Calu3 (cell line): ENCODE measurements around the gene RPA3. TPM values are rescaled to one million over a fixed set of nuclear protein-coding genes. Genes with fewer than 3 reads are reported as not detected.

Experiments
- Bru-seq: library from RNA; stranded (reverse); fragments of 400-500 nt; gene quantifications from one replicate; lab custom pipeline; 2021; lab: Mats Ljungman, UMichigan
- BruChase-seq, 2 experiments: library from RNA; stranded (reverse); fragments of 400-500 nt; gene quantifications; one replicate each; lab custom pipeline; 2021; lab: Mats Ljungman, UMichigan
- BruUV-seq: library from RNA; stranded (reverse); fragments of 400-500 nt; replicated peaks from 2 replicates; lab custom pipeline; 2021; lab: Mats Ljungman, UMichigan
- CTCF ChIA-PET: fragments of 300-600 bp; sonication (Branson Sonifier 250); formaldehyde crosslinking; loops from one replicate; lab custom pipeline; 2022; ENCODE audit warnings: antibody characterized with exemption; lab: Charles Lee
- DNase-seq: peaks from one replicate; pipeline ENCODE4 v3.0.0; 2022
- H3K27ac Mint-ChIP-seq: one replicate; pipeline ENCODE4 v1.8.0; 2022; ENCODE audit warnings: mixed read lengths; ENCODE audit not compliant: unreplicated experiment
- H3K27me3 Mint-ChIP-seq: one replicate; pipeline ENCODE4 v1.8.0; 2022; ENCODE audit warnings: mixed read lengths; ENCODE audit not compliant: unreplicated experiment
- H3K36me3 Mint-ChIP-seq: one replicate; pipeline ENCODE4 v1.8.0; 2022; ENCODE audit warnings: mild to moderate bottlenecking, moderate library complexity, mixed read lengths; ENCODE audit not compliant: insufficient read depth, unreplicated experiment
- H3K4me1 Mint-ChIP-seq: one replicate; pipeline ENCODE4 v1.8.0; 2022; ENCODE audit warnings: mild to moderate bottlenecking, low read depth, mixed read lengths; ENCODE audit not compliant: unreplicated experiment
- H3K4me3 Mint-ChIP-seq: one replicate; pipeline ENCODE4 v1.8.0; 2022; ENCODE audit warnings: mild to moderate bottlenecking, low read depth, moderate library complexity, mixed read lengths; ENCODE audit not compliant: unreplicated experiment
- H3K9me3 Mint-ChIP-seq: one replicate; pipeline ENCODE4 v1.8.0; 2022; ENCODE audit warnings: low read depth, mixed read lengths; ENCODE audit not compliant: unreplicated experiment
- intact Hi-C: fragments of 100-400 bp; cut with micrococcal nuclease; formaldehyde crosslinking; loops from one replicate; pipeline ENCODE4 v1.10.0; 2022; ENCODE audit not compliant: unreplicated experiment
- long read RNA-seq: library from polyadenylated mRNA; stranded (forward); transcript quantifications from one replicate; pipeline ENCODE4 v2.0.0, GENCODE V29; 2022
- total RNA-seq: library from RNA; stranded (reverse); gene quantifications from 2 replicates; pipeline ENCODE4 v1.2.3, GENCODE V29; 2022
- TF ChIP-seq, protein P1 (sequence below): fragments of 200-600 bp; IDR thresholded peaks from one replicate; pipeline ENCODE4 v1.8.0; 2022; ENCODE audit warnings: antibody characterized with exemption; ENCODE audit not compliant: unreplicated experiment

RPA3 gene
- total RNA-seq (124 and 143 TPM in 2 replicates), Bru-seq, nascent RNA (percentile 39 among the genes with signal in this experiment), BruChase-seq, experiment 1, labeled RNA remaining after a 6-hour chase (percentile 42 among the genes with signal in this experiment), BruChase-seq, experiment 2, labeled RNA remaining after a 2-hour chase (percentile 34 among the genes with signal in this experiment)
- long read RNA-seq, partial matches to known transcripts = 386 of 405 reads
- long read RNA-seq, other reads (novel, unspliced or antisense) = 17 of 405 reads

DNA sequence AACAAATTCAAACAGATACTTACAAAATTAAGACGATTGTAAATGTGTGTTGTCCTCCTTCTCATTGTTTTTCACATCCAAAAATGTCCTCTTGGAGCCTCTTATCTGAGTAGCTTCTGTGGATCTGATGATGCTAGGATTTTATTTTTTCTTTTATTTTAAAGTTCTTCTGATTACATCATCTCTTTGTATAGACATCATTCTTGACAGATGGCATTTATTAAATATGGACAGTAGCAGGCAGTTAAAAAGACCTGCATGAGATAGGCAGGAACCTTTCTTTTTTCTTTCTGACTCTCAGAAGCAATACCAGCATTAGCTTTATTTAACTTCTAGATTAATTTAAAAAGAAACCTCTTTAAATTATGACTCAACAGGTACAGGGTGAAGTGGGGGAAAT lies at the start of gene RPA3:
Gene RPA3 (minus strand): TSS at position 116 of the 400 bp plus-strand sequence. CDS start 78,189 bp downstream, outside the sequence.
- BruUV-seq = no TSS peak
- no peaks in the 10 kb centered on the region for H3K27me3 Mint-ChIP-seq
- no peaks in the 10 kb centered on the region for H3K9me3 Mint-ChIP-seq
- peak within 1 kb of the TSS; percentile 69 for H3K27ac Mint-ChIP-seq
- intact Hi-C loops = no loop called here
- no peak for DNase-seq
- peaks cover 6% of the 10 kb centered on the region for H3K36me3 Mint-ChIP-seq
- no peak within 1 kb of the TSS for H3K4me3 Mint-ChIP-seq
- TF ChIP-seq, protein P1, sequence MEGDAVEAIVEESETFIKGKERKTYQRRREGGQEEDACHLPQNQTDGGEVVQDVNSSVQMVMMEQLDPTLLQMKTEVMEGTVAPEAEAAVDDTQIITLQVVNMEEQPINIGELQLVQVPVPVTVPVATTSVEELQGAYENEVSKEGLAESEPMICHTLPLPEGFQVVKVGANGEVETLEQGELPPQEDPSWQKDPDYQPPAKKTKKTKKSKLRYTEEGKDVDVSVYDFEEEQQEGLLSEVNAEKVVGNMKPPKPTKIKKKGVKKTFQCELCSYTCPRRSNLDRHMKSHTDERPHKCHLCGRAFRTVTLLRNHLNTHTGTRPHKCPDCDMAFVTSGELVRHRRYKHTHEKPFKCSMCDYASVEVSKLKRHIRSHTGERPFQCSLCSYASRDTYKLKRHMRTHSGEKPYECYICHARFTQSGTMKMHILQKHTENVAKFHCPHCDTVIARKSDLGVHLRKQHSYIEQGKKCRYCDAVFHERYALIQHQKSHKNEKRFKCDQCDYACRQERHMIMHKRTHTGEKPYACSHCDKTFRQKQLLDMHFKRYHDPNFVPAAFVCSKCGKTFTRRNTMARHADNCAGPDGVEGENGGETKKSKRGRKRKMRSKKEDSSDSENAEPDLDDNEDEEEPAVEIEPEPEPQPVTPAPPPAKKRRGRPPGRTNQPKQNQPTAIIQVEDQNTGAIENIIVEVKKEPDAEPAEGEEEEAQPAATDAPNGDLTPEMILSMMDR = no peak
- CTCF ChIA-PET = interaction anchor here (0.8 to 2.2 kb wide), 4 partner anchors 13 to 46 kb away, joined by 3 to 8 read pairs (median 6); no protein-coding TSS in a partner anchor
- peaks cover 20% of the 10 kb centered on the region for H3K4me1 Mint-ChIP-seq

DNA sequence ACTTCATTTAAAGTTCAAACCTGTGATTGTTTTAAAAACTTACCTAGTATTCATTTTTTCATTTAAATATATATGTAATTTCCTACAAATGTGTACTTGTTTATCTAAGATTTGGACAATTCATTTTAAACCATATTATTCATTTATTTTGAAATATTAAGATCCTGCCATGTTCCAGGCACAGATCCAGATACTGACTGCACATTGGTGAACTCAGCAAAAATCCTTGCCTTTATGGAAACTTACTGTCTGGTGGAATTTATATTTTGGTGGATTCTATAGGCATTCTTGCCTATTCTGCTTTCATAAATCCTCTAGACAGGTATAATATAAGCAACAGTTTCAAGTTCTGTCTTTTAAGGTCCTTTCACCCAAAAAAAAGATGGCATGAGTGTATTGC lies 48.3 kb upstream of the RPA3 start:
- CTCF ChIA-PET = interaction anchor here (0.9 kb wide), 1 partner anchor 204 kb away, joined by 4 read pairs; no protein-coding TSS in a partner anchor
- TF ChIP-seq, protein P1 = no peak
- Mint-ChIP-seq H3K27me3 (no peaks in the 10 kb centered on the region), H3K4me1 (peaks cover 46% of the 10 kb centered on the region), H3K36me3 (no peaks in the 10 kb centered on the region), H3K4me3 (no peak overlapping the region), H3K9me3 (no peaks in the 10 kb centered on the region), H3K27ac (no peak overlapping the region)
- BruUV-seq = no TSS peak
- no peak for DNase-seq
- intact Hi-C loops = no loop called here

DNA sequence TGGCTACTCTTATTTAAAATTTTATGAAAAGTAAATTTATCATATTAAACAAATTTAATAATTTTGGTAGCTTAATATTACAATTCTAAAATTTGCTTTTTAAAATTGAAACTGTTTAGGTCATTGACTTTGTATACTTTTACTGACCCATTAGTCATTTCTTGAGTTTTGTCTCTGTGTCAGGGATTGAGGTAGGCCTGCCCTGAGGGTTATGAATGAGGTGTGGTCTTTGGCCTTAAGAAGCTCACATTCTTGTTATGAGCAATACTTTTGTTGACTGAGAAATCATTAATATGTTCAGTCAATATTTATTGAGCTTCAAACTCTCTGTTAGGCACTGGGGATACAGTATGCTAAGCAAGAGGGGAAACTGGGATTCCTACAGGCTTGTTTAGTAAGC lies 47.0 kb upstream of the RPA3 start:
- Mint-ChIP-seq H3K27ac (peak overlapping the region; percentile 5), H3K4me1 (peaks cover 49% of the 10 kb centered on the region), H3K9me3 (no peaks in the 10 kb centered on the region), H3K36me3 (no peaks in the 10 kb centered on the region), H3K27me3 (no peaks in the 10 kb centered on the region), H3K4me3 (no peak overlapping the region)
- TF ChIP-seq, protein P1 = no peak
- no TSS peak for BruUV-seq
- CTCF ChIA-PET = interaction anchor here (0.6 to 2.9 kb wide), 10 partner anchors 16 to 270 kb away, joined by 3 to 20 read pairs (median 4); partner anchors contain the start of genes RPA3 and UMAD1
- intact Hi-C loops = no loop called here
- peak; percentile 45 for DNase-seq

DNA sequence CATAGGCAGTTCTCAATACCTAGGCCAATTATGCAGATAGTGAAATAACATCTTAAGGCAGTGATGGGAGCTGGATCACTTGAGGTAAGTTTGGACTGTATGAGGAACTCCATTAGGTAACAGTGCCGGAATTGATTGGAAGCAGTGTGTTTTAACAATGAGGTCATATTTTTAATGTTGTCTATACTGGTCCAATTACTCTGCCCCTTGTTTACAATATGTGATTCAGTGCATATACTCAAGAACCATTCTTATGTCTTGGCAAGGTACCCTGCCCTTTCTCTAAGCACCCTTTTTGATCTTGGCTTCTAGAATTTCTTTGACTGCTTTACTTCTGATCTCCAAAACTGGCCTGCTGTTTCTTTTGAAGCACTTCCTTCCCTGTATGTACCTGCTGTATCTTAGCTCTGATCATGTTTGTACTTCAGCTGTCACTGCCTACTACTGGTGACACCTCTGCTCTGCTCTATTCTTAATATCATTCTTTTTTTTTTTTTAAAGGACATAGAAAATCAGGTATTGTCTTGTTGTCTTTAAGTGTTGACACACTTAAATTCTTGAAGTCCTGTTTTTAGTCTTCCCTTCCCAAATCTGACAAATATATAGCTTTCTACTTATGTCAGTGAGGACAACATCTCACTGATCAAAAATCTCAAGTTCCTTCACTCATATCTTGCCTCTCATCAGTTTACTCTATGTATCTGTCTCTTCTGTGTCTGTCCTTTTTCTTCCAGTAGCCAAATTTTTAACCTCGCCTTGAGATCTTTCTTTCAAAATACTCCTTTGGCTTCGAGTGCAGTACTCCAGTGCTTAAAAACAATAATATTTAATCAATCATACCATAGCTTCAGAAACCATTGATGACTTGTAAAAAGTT lies 46.4 kb upstream of the RPA3 start:
- Mint-ChIP-seq H3K4me3 (no peak overlapping the region), H3K9me3 (no peaks in the 10 kb centered on the region), H3K4me1 (peaks cover 43% of the 10 kb centered on the region), H3K27ac (peak overlapping the region; percentile 5), H3K36me3 (no peaks in the 10 kb centered on the region), H3K27me3 (no peaks in the 10 kb centered on the region)
- intact Hi-C loops = loop anchor here (1.0 to 5.0 kb wide), 5 partner anchors 67 to 453 kb away; partner anchors contain the start of gene GLCCI1
- TF ChIP-seq, protein P1 = no peak
- DNase-seq = no peak
- CTCF ChIA-PET = interaction anchor here (0.6 to 2.9 kb wide), 12 partner anchors 17 to 531 kb away, joined by 3 to 20 read pairs (median 4); partner anchors contain the start of genes RPA3 and UMAD1
- no TSS peak for BruUV-seq
